ENCODE data around the gene IGFBP7.

Gene IGFBP7

GRCh38 chr4:57095245-57095644 is 14.9 kb downstream of the IGFBP7 start:
- TF ChIP-seq ZNF274 (IDR thresholded peaks at IDR 0.05; ENCODE audit: low read depth, low read length), result no peak

GRCh38 chr4:57094832-57095223 is 15.4 kb downstream of the IGFBP7 start:
- no peak overlapping the region for H3K4me3 ChIP-seq (ENCODE audit: low read length)

More at GRCh38 chr4:57095245-57095644, 14.9 kb downstream of the IGFBP7 start:
- no peak overlapping the region for H3K4me3 ChIP-seq (ENCODE audit: low read length)

GRCh38 chr4:57093845-57094831 is 16.0 kb downstream of the IGFBP7 start:
- no peak for TF ChIP-seq ZNF274 (IDR thresholded peaks at IDR 0.05; ENCODE audit: low read depth, low read length)
- no peak overlapping the region for H3K4me3 ChIP-seq (ENCODE audit: low read length)

More at GRCh38 chr4:57094832-57095223, 15.4 kb downstream of the IGFBP7 start:
- no peak for TF ChIP-seq ZNF274 (IDR thresholded peaks at IDR 0.05; ENCODE audit: low read depth, low read length)

DNA sequence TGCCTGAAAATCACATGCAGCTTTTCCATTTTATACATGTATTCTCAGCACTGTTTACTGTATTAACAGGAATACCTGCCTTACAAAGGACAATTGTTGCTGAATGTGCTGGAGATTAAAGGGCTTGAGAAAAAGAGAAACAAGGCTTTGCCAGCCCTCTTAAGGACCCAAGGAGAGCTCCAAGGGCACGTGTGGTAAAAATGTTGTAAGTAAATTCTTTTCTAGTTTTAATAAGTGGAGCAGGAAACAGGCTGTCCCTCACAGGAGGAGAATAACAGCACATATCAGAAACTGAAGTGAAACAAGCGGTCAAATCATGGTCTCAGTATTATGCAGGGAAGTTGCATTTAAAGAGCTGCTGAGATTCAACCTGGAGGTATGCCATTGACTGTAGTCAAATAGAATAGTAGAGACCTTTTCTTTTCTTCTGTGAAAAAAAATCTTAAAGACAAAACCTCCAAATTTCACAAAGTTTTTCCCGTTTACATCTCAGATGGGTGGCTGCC is 18.5 kb downstream of the IGFBP7 start:
- no peak for TF ChIP-seq ZNF274 (IDR thresholded peaks at IDR 0.05; ENCODE audit: low read depth, low read length)
- H3K4me3 ChIP-seq (ENCODE audit: low read length), result no peak overlapping the region

DNA sequence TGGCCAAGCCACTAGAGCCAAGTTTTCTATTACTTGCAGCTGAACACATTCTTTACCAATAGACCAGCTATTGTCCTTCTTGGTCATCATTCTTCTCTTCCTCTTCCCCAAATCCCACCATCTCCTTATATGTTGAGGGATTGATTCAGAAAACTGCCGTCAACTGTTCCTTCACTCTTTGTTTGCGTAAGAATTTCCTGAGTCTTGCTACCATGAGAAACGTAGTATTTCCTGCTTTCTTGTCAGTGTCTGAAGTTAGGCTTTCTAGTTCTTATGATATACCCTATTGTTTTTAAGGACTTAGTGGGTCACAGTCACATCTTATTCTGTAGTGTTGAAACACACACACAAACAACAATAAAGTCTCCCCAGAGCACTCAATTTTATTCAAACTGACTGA is 20.1 kb downstream of the IGFBP7 start:
- no peak for TF ChIP-seq ZNF274 (IDR thresholded peaks at IDR 0.05; ENCODE audit: low read depth, low read length)

GRCh38 chr4:57089549-57089948 is 20.6 kb downstream of the IGFBP7 start:
- H3K4me3 ChIP-seq (ENCODE audit: low read length), result no peak overlapping the region
- TF ChIP-seq ZNF274 (IDR thresholded peaks at IDR 0.05; ENCODE audit: low read depth, low read length), result no peak

More for the DNA sequence above, 20.1 kb downstream of the IGFBP7 start:
- H3K4me3 ChIP-seq (ENCODE audit: low read length), result no peak overlapping the region

DNA sequence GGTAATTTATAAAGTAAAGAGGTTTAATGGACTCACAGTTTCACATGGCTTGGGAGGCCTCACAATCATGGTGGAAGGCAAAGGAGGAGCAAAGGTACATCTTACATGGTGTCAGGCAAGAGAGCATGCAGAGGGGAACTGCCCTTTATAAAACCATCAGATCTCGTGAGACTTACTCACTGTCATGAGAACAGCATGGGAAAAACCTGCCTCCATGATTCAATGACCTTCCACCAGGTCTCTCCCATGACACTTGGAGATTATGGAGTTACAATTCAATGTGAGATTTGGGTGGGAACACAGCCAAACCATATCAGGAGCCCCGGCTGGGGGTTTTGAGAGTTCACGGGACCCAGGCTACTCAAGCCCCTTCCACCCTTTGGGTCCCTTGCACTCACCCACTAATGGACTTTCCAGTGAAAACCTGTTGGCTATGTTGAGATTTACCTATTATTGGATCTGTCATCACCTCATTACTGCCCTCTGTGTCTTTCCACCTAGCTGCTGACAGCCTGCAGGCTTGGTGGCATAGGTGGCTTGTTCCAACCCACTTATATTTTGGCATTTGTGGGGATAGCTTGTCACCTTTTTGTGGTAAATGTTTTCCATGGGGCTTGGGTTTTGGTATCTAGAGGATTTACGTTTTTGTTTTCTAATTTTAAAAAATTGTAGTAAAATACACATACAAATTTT is 24.0 kb downstream of the IGFBP7 start:
- no peak for TF ChIP-seq ZNF274 (IDR thresholded peaks at IDR 0.05; ENCODE audit: low read depth, low read length)
- no peak overlapping the region for H3K4me3 ChIP-seq (ENCODE audit: low read length)

GRCh38 chr4:57085278-57085677 is 24.9 kb downstream of the IGFBP7 start:
- H3K4me3 ChIP-seq (ENCODE audit: low read length), result no peak overlapping the region
- no peak for TF ChIP-seq ZNF274 (IDR thresholded peaks at IDR 0.05; ENCODE audit: low read depth, low read length)

DNA sequence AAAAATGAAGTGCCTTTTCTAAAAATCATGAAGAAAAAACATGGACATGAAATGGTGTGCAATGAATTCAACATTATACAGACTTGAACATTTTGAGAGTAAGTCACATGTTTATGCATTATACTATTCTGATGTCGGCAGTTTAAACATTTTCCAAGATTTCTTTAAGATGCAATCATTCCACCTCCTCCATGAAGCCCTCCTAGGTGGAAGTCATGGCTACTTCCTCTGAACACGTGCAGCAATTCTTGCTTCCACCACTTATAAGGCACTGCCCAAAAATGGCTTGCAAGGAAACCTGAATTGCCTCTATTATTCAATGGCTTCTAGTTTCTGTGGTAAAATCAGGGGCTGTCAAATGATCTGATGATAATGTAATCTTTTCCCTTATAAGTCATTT is 25.8 kb downstream of the IGFBP7 start:
- H3K4me3 ChIP-seq (ENCODE audit: low read length), result no peak overlapping the region
- TF ChIP-seq ZNF274 (IDR thresholded peaks at IDR 0.05; ENCODE audit: low read depth, low read length), result no peak

DNA sequence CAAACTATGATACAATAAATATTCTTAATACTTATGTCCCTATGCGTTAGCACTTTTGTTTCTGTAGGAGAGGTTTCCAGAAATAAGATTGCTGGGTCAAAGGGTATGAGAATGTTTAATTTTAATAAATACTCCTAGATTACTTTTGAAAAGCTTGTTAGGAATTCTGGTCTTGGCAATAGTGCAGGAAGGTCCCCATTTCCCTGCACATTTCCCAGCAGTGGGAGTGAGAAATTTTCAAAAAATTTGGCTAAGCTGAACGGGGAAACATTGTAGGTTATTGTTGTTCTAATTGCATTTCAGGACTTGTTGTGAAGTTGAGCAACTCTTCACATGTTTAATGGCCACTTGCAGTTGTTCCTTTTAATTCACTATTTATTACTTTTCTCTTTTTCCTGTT is 27.1 kb downstream of the IGFBP7 start:
- TF ChIP-seq ZNF274 (IDR thresholded peaks at IDR 0.05; ENCODE audit: low read depth, low read length), result no peak
- H3K4me3 ChIP-seq (ENCODE audit: low read length), result no peak overlapping the region

GRCh38 chr4:57081651-57082621 is 28.2 kb downstream of the IGFBP7 start:
- no peak overlapping the region for H3K4me3 ChIP-seq (ENCODE audit: low read length)
- TF ChIP-seq ZNF274 (IDR thresholded peaks at IDR 0.05; ENCODE audit: low read depth, low read length), result no peak

DNA sequence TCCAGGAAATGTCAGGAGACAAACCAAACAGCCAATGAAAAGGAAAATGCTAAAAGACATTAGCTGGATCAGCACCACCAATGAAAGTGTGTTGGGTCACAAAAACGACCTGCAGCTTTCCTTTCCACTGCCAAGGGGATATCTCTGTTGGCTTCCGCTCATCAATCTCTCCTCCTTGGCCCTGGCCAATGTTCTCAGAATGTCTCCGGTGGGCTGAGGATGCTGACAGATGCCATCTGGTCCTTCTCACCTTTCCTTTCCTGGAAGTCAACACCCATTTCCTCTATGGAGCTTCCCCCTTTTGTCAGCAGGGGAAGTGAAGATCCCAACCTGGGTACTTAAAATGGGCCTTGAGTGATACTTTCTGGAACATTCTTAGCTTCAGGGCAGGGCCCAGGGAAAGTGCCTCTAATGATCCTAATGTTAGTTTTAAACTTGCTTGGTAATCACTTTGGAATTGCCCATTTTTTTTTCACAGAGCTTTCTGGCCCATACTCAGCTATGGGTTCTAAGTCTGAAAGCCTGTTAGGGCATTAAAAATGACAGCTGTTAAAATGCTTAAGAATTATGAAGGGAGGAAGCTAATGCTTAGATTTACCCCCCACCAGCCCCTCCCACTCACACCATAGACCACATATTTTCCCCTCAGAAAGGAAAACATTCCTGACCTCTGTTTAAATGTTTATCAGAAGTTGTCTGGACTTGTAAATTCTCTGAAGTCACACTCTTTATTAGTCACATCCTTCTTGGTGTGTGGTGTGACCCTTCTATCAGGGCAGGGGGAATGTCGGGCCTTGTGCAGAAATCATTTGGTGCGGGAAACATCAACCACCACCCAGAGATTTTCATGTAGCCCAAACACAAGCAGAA is 29.2 kb downstream of the IGFBP7 start:
- no peak for TF ChIP-seq ZNF274 (IDR thresholded peaks at IDR 0.05; ENCODE audit: low read depth, low read length)
- H3K4me3 ChIP-seq (ENCODE audit: low read length), result no peak overlapping the region

Measured in GM08714 (cell line).